Astrocyte of the cerebellum (primary cell): ENCODE results near the gene HTRA3.

ENCODE experiments used
- DNase-seq: peaks from one replicate; pipeline ENCODE4 v3.0.0-alpha.2; 2011; ENCODE audit warnings: low read depth
- H3K4me3 ChIP-seq: 2 replicates; pipeline ENCODE4 v1.5.1; 2011; ENCODE audit warnings: mild to moderate bottlenecking, low read depth, low read length, moderate library complexity
- CTCF ChIP-seq: IDR thresholded peaks from 2 replicates; pipeline ENCODE4 v1.5.1; 2012; ENCODE audit warnings: low read length, low read depth, moderate library complexity, mild to moderate bottlenecking; ENCODE audit errors: missing control alignments
- in situ Hi-C: cut with HindIII; loops from 2 replicates; pipeline ENCODE4 v1.10.0; 2017; ENCODE audit warnings: low sequenced_read_pairs

The HTRA3 gene

GRCh38 chr4:8319061-8319460 lies 49.5 kb downstream of the HTRA3 start:
- in situ Hi-C loops, result no loop called here
- TF ChIP-seq CTCF, result no peak
- no peak overlapping the region for H3K4me3 ChIP-seq
- DNase-seq, result no peak

GRCh38 chr4:8319731-8320385 lies 50.3 kb downstream of the HTRA3 start:
- DNase-seq, result no peak
- TF ChIP-seq CTCF, result no peak
- in situ Hi-C loops, result no loop called here
- no peak overlapping the region for H3K4me3 ChIP-seq

- no peak overlapping the region for H3K4me3 ChIP-seq
- TF ChIP-seq CTCF, result no peak
- in situ Hi-C loops, result no loop called here
- no peak for DNase-seq
These were observed 50.8 kb downstream of the HTRA3 start for GRCh38 chr4:8320386-8320750.

- no peak for DNase-seq
- in situ Hi-C loops, result no loop called here
- no peak overlapping the region for H3K4me3 ChIP-seq
- no peak for TF ChIP-seq CTCF
These were observed 51.7 kb downstream of the HTRA3 start for GRCh38 chr4:8321220-8321619.

- TF ChIP-seq CTCF, result no peak
- DNase-seq, result no peak
- H3K4me3 ChIP-seq, result no peak overlapping the region
- in situ Hi-C loops, result no loop called here
These were observed 52.2 kb downstream of the HTRA3 start for GRCh38 chr4:8321771-8322170.

GRCh38 chr4:8322794-8323704 lies 53.5 kb downstream of the HTRA3 start:
- H3K4me3 ChIP-seq, result no peak overlapping the region
- TF ChIP-seq CTCF, result no peak
- DNase-seq, result no peak
- in situ Hi-C loops, result no loop called here
